ENCODE results near the gene SIGLEC12. TPM values are rescaled to one million over a fixed set of nuclear protein-coding genes. Genes with fewer than 3 reads are reported as not detected.

Gene SIGLEC12
- total and polyA plus RNA-seq, 9 of the 15 experiments (the other 6 are each of a cell fraction or from before 2014, with no cell fraction given): 0.08 to 1.3 (median 0.54) TPM

- TF ChIP-seq, protein P1, sequence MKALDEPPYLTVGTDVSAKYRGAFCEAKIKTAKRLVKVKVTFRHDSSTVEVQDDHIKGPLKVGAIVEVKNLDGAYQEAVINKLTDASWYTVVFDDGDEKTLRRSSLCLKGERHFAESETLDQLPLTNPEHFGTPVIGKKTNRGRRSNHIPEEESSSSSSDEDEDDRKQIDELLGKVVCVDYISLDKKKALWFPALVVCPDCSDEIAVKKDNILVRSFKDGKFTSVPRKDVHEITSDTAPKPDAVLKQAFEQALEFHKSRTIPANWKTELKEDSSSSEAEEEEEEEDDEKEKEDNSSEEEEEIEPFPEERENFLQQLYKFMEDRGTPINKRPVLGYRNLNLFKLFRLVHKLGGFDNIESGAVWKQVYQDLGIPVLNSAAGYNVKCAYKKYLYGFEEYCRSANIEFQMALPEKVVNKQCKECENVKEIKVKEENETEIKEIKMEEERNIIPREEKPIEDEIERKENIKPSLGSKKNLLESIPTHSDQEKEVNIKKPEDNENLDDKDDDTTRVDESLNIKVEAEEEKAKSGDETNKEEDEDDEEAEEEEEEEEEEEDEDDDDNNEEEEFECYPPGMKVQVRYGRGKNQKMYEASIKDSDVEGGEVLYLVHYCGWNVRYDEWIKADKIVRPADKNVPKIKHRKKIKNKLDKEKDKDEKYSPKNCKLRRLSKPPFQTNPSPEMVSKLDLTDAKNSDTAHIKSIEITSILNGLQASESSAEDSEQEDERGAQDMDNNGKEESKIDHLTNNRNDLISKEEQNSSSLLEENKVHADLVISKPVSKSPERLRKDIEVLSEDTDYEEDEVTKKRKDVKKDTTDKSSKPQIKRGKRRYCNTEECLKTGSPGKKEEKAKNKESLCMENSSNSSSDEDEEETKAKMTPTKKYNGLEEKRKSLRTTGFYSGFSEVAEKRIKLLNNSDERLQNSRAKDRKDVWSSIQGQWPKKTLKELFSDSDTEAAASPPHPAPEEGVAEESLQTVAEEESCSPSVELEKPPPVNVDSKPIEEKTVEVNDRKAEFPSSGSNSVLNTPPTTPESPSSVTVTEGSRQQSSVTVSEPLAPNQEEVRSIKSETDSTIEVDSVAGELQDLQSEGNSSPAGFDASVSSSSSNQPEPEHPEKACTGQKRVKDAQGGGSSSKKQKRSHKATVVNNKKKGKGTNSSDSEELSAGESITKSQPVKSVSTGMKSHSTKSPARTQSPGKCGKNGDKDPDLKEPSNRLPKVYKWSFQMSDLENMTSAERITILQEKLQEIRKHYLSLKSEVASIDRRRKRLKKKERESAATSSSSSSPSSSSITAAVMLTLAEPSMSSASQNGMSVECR (CRISPR knock-in tag; IDR thresholded peaks at IDR 0.05): peak; percentile 59
- TF ChIP-seq, protein P2, sequence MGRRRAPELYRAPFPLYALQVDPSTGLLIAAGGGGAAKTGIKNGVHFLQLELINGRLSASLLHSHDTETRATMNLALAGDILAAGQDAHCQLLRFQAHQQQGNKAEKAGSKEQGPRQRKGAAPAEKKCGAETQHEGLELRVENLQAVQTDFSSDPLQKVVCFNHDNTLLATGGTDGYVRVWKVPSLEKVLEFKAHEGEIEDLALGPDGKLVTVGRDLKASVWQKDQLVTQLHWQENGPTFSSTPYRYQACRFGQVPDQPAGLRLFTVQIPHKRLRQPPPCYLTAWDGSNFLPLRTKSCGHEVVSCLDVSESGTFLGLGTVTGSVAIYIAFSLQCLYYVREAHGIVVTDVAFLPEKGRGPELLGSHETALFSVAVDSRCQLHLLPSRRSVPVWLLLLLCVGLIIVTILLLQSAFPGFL (CRISPR knock-in tag; IDR thresholded peaks at IDR 0.05): no peak
- TF ChIP-seq CBX2 (IDR thresholded peaks at IDR 0.05; ENCODE audit: insufficient read depth, low read length, poor library complexity, severe bottlenecking) (no peak), E2F3 (CRISPR knock-in tag; IDR thresholded peaks at IDR 0.05) (no peak), KAT8 (IDR thresholded peaks at IDR 0.05; ENCODE audit: low read depth) (no peak), DEAF1 (CRISPR knock-in tag; IDR thresholded peaks at IDR 0.05) (0 out of 2 replicates have a peak, but pooled peaks have one; percentile 21), ILK (tag; IDR thresholded peaks at IDR 0.05; ENCODE audit: borderline replicate concordance, low read depth) (no peak), ZNF586 (CRISPR knock-in tag; conservative IDR thresholded peaks at IDR 0.05) (no peak), KDM5B (IDR thresholded peaks at IDR 0.05; ENCODE audit: insufficient replicate concordance, low read depth, low read length) (peak; percentile 65), CBX8 (IDR thresholded peaks at IDR 0.05; ENCODE audit: borderline replicate concordance, extremely low read depth, low read depth, low read length, poor library complexity, severe bottlenecking) (no peak), ZNF232 (CRISPR knock-in tag; IDR thresholded peaks at IDR 0.05) (no peak), SMAD2 (IDR thresholded peaks at IDR 0.05; ENCODE audit: low read depth, low read length) (no peak), ARID2 (IDR thresholded peaks at IDR 0.05) (no peak), ZNF41 (CRISPR knock-in tag; conservative IDR thresholded peaks at IDR 0.05) (no peak)
These were observed 46.0 kb upstream of the SIGLEC12 start (continued) for GRCh38 chr19:51547397-51548212.

Data from K562 (cell line).